NCI-H748 (cell line): ENCODE data around the gene GABPB2.

Experiments
- DNase-seq: peaks from one replicate; lab custom pipeline; 2025; ENCODE audit not compliant: unreplicated experiment; lab: John Stamatoyannopoulos, UW

The GABPB2 gene

GRCh38 chr1:151131701-151132334 lies 61.3 kb downstream of the GABPB2 start:
- peak; percentile 36 for DNase-seq

GRCh38 chr1:151132335-151133017 lies 61.9 kb downstream of the GABPB2 start:
- no peak for DNase-seq

GRCh38 chr1:151133018-151133806 lies 62.7 kb downstream of the GABPB2 start:
- no peak for DNase-seq

GRCh38 chr1:151134396-151134795 lies 63.8 kb downstream of the GABPB2 start:
- DNase-seq: no peak

- DNase-seq: no peak
These were observed 64.4 kb downstream of the GABPB2 start for GRCh38 chr1:151134991-151135390.

GRCh38 chr1:151135433-151136385 lies 65.1 kb downstream of the GABPB2 start:
- DNase-seq: no peak

GRCh38 chr1:151137789-151138188 lies 67.2 kb downstream of the GABPB2 start:
- no peak for DNase-seq

GRCh38 chr1:151142411-151143056 lies 72.0 kb downstream of the GABPB2 start:
- no peak for DNase-seq

- DNase-seq: no peak
These were observed 72.5 kb downstream of the GABPB2 start for GRCh38 chr1:151143057-151143435.

GRCh38 chr1:151143986-151144385 lies 73.4 kb downstream of the GABPB2 start:
- no peak for DNase-seq

GRCh38 chr1:151144474-151145303 lies 74.1 kb downstream of the GABPB2 start:
- DNase-seq: no peak

- DNase-seq: no peak
These were observed 74.9 kb downstream of the GABPB2 start for GRCh38 chr1:151145304-151146071.

GRCh38 chr1:151146072-151146411 lies 75.5 kb downstream of the GABPB2 start:
- peak; percentile 43 for DNase-seq

- DNase-seq: peak; percentile 93
These were observed 76.0 kb downstream of the GABPB2 start, which contains the start of gene SEMA6C for GRCh38 chr1:151146412-151147131. Gene SEMA6C, minus strand, starts transcription at chr1:151146631. Its CDS starts 4,010 bp downstream, at chr1:151142621.

GRCh38 chr1:151147132-151147503 lies 76.6 kb downstream of the GABPB2 start:
- DNase-seq: no peak

- DNase-seq: no peak
These were observed 77.1 kb downstream of the GABPB2 start for GRCh38 chr1:151147665-151148064.

GRCh38 chr1:151156515-151156819 lies 85.9 kb downstream of the GABPB2 start, which contains the start of gene TNFAIP8L2:
Gene TNFAIP8L2, plus strand, starts transcription at chr1:151156649. Its CDS starts 2,049 bp downstream, at chr1:151158698.
- DNase-seq: no peak

GRCh38 chr1:151157067-151157531 lies 86.5 kb downstream of the GABPB2 start:
- no peak for DNase-seq
